GM21825 (cell line): ENCODE measurements around the gene MCM10.
A peak's percentile ranks its signal among the peaks of the same experiment; 100 is the strongest.
"Not testable (repeated sequence)": the region's sequence is repeated elsewhere in the genome, so short reads cannot be mapped to it uniquely, and the experiment has no call there.

Experiments used
- ATAC-seq: cut with Tn5 transposase; IDR thresholded peaks from one replicate; pipeline ENCODE4 v1.9.1; 2021; ENCODE audit warnings: mild to moderate bottlenecking, moderate library complexity; ENCODE audit not compliant: unreplicated experiment

MCM10 gene

GRCh38 chr10:13160934-13161856 is at the start of gene MCM10:
TSS of gene MCM10 (plus strand) at chr10:13161558. CDS start at chr10:13164203, 2,645 bp downstream.
- peak; percentile 100 for ATAC-seq

GRCh38 chr10:13113544-13113943 is 47.8 kb upstream of the MCM10 start:
- no peak for ATAC-seq

GRCh38 chr10:13115832-13116803 is 45.2 kb upstream of the MCM10 start:
- no peak for ATAC-seq

- no peak for ATAC-seq
Measured at GRCh38 chr10:13117841-13118783, 43.2 kb upstream of the MCM10 start.

GRCh38 chr10:13118784-13119410 is 42.5 kb upstream of the MCM10 start:
- no peak for ATAC-seq

- ATAC-seq: no peak
Measured at GRCh38 chr10:13120786-13121499, 40.4 kb upstream of the MCM10 start.

- ATAC-seq: no peak
Measured at GRCh38 chr10:13121500-13121854, 39.9 kb upstream of the MCM10 start.

- no peak for ATAC-seq
Measured at GRCh38 chr10:13136651-13137050, 24.7 kb upstream of the MCM10 start.

- no peak for ATAC-seq
Measured at GRCh38 chr10:13139150-13139549, 22.2 kb upstream of the MCM10 start.

GRCh38 chr10:13139676-13140075 is 21.7 kb upstream of the MCM10 start:
- no peak for ATAC-seq

GRCh38 chr10:13140627-13141190 is 20.6 kb upstream of the MCM10 start:
- ATAC-seq: no peak

GRCh38 chr10:13143766-13144165 is 17.6 kb upstream of the MCM10 start:
- ATAC-seq: no peak

GRCh38 chr10:13144814-13145213 is 16.5 kb upstream of the MCM10 start:
- ATAC-seq: no peak

GRCh38 chr10:13146379-13146778 is 15.0 kb upstream of the MCM10 start:
- ATAC-seq: no peak

- no peak for ATAC-seq
Measured at GRCh38 chr10:13147161-13147560, 14.2 kb upstream of the MCM10 start.

GRCh38 chr10:13152296-13152695 is 9.1 kb upstream of the MCM10 start:
- ATAC-seq: no peak

GRCh38 chr10:13155860-13156259 is 5.5 kb upstream of the MCM10 start:
- ATAC-seq: not testable (repeated sequence)

- no peak for ATAC-seq
Measured at GRCh38 chr10:13158401-13158800, 3.0 kb upstream of the MCM10 start.

GRCh38 chr10:13161857-13162271 is 506 bp downstream of the MCM10 start:
- no peak for ATAC-seq
